Measurements from ENCODE around the gene DENND4B. TPM values are rescaled to one million over a fixed set of nuclear protein-coding genes. Genes with fewer than 3 reads are reported as not detected.
"Not testable (repeated sequence)": the region's sequence is repeated elsewhere in the genome, so short reads cannot be mapped to it uniquely, and the experiment has no call there.

DENND4B gene, protein sequence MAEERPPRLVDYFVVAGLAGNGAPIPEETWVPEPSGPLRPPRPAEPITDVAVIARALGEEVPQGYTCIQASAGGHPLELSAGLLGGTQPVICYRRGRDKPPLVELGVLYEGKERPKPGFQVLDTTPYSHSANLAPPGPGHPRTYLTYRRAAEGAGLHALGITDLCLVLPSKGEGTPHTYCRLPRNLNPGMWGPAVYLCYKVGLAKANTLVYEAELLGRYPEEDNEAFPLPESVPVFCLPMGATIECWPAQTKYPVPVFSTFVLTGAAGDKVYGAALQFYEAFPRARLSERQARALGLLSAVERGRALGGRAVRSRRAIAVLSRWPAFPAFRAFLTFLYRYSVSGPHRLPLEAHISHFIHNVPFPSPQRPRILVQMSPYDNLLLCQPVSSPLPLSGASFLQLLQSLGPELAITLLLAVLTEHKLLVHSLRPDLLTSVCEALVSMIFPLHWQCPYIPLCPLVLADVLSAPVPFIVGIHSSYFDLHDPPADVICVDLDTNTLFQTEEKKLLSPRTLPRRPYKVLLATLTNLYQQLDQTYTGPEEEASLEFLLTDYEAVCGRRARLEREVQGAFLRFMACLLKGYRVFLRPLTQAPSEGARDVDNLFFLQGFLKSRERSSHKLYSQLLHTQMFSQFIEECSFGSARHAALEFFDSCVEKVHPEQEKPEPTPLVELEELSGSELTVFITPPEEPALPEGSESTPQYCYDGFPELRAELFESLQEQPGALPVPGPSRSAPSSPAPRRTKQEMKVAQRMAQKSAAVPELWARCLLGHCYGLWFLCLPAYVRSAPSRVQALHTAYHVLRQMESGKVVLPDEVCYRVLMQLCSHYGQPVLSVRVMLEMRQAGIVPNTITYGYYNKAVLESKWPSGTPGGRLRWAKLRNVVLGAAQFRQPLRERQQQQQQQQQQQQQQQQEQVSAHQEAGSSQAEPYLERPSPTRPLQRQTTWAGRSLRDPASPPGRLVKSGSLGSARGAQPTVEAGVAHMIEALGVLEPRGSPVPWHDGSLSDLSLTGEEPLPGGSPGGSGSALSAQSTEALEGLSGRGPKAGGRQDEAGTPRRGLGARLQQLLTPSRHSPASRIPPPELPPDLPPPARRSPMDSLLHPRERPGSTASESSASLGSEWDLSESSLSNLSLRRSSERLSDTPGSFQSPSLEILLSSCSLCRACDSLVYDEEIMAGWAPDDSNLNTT (N-terminal part only)
- total RNA-seq = 51.7 TPM
- long read RNA-seq, partial matches to known transcripts = 23 of 29 reads
- long read RNA-seq, other reads (novel, unspliced or antisense) = 6 of 29 reads

DNA sequence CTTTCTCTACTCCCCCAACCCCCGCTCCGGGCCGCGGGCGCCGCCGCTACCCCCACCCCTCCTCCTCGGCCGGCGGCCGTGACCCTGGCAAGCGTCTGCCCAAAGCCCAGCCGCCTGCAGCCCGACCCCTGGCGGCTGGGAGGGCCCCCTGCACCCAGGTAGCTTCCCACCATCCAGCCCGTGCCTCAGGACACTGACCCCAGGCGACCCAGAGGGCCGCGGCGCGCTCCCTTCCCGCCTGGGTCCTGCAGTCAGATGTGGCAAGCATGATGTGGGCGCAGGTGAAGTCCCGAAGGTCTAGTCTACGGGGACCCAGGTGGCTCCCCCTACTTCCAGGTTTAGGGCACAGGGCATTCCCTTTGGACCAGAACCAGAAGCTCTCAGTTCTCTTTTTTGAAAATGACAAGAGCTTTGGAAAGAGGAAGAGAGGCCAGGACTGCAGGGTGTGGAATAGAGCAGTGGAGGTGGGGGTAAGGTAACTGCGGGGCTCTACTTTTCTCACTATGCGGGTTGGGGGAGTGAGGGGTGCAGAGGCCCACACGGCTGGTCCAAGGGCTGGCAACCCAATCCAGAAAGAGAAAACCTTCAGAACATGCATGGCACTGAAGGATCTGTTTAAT lies at the start of gene DENND4B:
DENND4B (minus strand) TSS at position 97 of the 620 bp plus-strand sequence. CDS start 2,344 bp downstream, outside the sequence.
- intact Hi-C loops (cut with micrococcal nuclease) = no loop called here
- ATAC-seq (peak; percentile 78), DNase-seq (peak; percentile 91)

DNA sequence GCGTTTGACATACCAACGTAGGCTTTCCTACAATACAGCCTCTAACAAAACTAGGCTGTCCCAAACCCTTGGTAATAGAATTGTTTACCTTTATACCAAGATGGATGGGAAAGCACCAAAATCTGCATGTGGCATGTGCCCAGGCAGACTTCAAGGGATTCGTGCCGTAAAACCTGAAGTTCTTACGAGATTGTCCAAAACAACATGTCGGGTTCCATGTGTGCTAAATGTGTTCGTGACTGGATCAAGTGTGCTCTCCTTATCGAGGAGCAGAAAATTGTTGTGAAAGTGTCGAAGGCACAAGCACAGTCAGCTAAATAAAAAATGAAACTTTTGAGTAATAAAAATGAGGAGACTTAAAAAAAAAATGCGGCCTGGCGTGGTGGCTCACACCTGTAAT lies 49.1 kb upstream of the DENND4B start:
- ATAC-seq (no peak), DNase-seq (no peak)
- intact Hi-C loops (cut with micrococcal nuclease) = loop anchor here (10.0 kb wide), 1 partner anchor 189 kb away; no protein-coding TSS in a partner anchor

DNA sequence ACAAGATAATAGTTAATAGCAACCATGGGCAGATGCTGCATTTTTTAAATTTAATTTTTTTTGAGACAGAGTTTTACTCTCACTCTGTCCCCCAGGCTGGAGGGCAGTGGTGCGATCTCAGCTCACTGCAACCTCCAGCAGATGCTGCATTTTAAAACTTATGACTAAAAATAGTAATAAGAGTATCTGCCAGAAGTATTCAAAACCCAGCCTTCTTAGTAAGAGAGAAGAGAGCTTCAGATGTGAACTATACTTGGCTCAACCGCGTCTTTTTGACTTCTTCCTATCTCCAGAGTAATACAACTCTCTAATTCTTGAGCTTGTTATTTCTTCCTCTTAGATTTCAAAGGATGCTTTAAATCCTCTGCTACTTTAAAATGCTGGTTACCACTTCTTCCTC lies 48.7 kb upstream of the DENND4B start:
- DNase-seq = no peak
- intact Hi-C loops (cut with micrococcal nuclease) = loop anchor here (10.0 kb wide), 1 partner anchor 190 kb away; no protein-coding TSS in a partner anchor
- ATAC-seq = no peak

DNA sequence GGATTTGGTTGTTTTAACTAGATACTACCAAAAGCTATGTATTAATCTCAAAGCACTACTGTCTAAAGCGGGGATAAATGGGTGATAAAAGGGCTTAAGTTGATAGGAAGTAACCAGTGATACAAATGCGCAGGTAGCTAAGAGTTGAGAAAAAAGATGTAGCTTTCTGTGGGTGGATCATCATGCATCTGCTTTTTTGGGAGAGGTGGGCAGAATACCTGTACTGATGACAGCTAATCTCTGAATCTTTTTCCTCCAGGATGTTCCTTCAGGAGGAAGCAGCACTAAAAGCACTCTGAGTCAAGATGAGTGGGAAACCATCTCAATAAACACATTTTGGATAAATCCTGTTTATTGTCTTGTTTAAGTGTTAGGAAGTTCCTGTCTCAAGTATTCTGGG lies 45.3 kb upstream of the DENND4B start:
- intact Hi-C loops (cut with micrococcal nuclease) = loop anchor here (10.0 kb wide), 1 partner anchor 193 kb away; no protein-coding TSS in a partner anchor
- DNase-seq (no peak), ATAC-seq (no peak)

DNA sequence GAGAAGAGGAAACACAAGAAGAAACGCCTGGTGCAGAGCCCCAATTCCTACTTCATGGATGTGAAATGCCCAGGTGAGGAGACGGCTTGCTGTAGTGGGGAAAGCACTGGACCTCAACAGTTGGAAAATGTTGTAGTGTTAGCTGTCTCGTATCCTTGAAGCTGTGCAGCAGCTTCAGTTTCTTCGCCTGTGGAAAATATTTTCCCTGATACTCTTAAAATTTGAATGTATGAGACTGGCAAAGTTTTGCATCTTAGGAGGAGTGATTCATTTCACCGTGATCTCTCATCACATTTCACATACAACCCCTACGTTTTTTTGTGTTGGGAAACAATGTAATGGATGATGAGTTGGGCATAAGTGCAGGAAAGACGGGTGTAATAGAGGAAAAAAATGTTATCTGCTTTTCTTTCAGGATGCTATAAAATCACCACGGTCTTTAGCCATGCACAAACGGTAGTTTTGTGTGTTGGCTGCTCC lies 44.7 kb upstream of the DENND4B start:
- ATAC-seq (no peak), DNase-seq (no peak)
- intact Hi-C loops (cut with micrococcal nuclease) = loop anchor here (10.0 kb wide), 1 partner anchor 194 kb away; no protein-coding TSS in a partner anchor

DNA sequence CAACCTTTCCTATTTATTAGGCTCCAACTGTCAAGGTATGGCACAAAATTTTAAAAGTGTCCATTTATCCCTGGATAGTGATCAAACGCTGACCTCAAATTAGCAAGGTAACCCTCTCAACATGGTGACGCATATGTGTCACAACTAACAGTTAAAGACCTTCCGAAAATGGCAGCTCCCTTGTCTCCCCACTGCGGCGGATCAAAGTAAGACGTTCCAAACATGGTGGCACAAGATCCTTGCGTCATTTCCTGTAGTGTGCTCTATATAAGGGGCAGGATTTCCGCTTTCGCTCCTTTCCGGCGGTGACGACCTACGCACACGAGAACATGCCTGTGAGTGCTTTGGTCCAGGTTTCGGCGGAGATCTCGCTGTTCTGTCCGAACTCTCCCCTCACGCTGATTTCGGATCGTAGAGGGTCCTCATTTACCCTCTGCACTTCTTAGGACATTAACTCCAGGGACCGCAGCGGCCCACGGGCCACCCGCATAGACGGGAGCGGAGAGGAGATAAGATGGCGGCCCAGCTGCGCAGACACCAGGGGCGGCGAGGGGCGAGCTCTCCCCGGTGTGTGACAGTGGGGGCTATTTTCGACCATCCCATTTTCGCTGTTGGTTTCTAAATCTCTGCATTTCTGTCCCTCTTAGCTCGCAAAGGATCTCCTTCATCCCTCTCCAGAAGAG lies 44.1 kb upstream of the DENND4B start, which contains the start of gene RPS27:
RPS27 (plus strand) TSS at position 295 of the 683 bp plus-strand sequence; CDS start at position 330, 35 bp downstream.
- DNase-seq (peak; percentile 84), ATAC-seq (peak; percentile 79)
- intact Hi-C loops (cut with micrococcal nuclease) = loop anchor here (10.0 kb wide), 1 partner anchor 194 kb away; no protein-coding TSS in a partner anchor

DNA sequence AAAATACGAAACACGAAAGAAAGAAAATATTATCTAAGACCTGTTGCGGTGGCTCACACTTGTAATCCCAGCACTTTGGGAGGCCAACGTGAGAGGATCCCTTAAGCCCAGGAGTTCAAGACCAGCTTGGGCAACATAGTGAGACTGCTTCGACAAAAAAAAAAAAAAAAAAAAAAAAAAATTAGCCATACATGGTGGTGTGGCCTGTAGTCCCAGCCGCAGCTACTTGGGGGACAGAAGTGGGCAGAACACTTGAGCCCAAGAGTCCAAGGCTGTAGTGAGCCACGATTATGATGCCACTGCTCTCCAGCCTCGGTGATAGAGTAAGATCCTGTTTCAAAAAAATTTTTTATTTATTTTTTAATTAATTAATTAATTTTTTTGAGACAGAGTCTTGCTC lies 41.1 kb upstream of the DENND4B start:
- intact Hi-C loops (cut with micrococcal nuclease) = no loop called here
- ATAC-seq = no peak
- no peak for DNase-seq

DNA sequence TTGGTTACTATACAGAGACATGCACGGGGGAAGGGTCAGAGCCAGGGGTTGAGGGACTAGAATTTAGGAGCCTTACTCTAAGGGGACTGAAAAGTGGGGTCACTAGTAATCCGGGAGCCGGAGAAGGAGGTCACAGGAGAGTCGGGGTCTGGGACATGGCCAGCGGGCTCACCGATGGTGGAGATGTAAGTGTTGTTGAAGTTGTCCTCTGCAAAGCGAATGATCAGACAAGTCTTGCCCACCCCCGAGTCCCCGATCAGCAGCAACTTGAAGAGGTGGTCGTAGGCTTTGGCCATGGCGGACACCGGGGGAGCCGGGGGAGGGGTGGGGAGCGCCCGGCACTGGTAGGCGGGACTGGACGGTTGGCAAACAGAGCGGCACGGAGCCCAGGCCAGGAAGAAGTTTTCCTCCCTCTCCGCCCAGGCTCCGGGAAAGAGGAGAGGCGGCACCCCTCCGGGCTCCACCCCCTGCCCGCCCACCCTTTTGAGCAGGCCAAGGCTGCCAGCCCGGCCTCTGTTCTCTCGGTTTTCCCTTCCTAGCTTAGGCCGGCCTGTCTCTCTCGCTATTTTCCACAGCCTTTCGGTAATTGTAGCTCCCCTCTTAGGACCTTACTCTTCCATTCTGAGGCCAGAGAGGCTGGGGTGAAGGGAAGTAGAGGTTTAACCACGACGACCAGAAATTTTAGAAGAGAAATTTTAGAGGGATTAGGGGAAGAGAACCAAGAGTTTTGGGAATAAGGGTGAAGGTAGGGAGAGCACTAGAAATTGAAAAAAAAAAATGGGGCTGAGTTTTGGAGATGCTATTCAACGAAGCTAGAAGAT lies 39.6 kb upstream of the DENND4B start, which contains the start of gene RAB13:
RAB13 (minus strand) TSS at position 399 of the 821 bp plus-strand sequence; CDS start at position 296, 103 bp downstream.
- DNase-seq (peak; percentile 90), ATAC-seq (peak; percentile 86)
- intact Hi-C loops (cut with micrococcal nuclease) = no loop called here

DNA sequence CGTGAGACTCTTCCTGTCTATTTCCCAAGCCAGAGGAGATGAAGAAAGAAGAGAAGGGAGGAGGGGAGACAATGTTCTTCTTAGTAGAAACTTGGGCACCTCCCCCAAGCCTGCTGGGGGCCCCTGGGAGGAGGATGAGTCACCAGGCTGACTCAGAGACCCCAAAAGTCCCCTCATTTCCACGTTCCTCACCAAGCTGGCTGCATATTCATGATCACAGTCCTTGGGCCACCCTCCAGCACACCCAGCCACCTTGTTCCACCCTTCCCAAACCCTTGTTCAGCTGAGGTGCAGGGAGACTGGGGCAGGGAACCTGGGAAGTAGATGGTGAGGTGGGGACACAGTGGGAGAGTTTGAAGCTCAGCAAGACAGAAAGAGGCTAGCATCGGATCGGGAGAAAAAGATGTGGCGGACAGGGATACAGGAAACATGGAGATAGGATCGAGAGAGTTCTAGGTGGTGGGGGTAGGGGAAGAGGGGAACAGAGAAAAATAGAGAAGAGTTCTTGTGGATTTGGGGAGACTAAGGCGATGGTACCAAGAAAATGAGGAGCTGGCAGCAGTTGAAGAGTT lies 38.9 kb upstream of the DENND4B start:
- peak; percentile 49 for DNase-seq
- peak; percentile 6 for ATAC-seq
- intact Hi-C loops (cut with micrococcal nuclease) = no loop called here

DNA sequence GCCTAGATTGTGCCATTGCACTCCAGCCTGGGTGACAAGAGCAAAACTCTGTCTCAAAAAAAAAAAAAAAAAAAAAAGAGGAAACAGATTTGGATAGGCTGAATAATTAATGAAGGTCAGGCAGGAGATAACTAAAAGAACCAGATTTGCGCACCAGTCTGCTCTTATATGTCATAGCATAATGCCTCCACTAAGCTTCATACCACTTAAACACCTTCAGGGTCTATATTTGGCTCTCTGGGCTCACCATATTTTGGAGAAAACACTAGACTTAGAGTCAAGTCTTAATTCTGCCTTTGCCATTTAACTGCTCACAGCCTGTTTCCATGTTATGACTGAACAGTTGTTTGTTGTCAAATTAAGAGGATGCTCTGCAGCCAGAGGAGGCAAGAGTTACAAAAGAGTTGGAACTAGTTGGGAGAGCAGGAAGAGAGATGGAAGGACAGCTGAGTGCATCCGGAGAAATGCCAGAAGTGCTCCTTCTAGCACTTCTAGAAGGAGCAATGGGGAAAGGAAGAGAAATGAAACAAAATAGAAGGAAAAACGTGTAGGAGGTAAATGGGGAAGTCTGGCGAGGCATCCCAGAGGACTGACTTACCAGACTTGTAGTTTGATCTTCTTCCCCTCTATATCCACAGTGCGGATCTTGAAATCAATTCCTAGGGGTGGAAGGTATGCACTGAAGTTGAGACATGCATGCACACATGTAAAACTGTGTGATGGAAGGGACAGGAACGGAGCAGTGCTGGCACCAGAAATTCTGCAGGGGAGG lies 37.8 kb upstream of the DENND4B start:
- DNase-seq (no peak), ATAC-seq (no peak)
- intact Hi-C loops (cut with micrococcal nuclease) = no loop called here

DNA sequence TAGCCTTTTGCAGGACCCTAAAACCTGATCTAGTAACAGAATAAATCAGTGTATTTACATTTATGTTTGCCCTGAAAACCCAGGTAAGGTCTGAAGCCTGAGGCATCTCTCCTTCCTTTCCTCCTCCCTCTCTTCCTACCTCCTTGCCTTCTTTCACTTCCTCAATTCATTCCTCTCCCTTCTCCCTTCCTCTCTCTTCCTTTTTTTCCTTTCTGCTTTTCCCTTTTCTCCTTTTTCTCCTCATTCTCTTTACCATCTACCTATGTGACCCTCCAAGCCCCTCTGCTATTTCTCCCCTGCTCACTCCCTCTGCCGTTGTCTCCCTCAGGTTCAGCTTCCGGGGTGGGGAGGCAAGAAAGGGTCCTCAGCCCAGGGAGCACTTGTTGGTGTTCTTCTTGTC lies 35.2 kb upstream of the DENND4B start:
- ATAC-seq; DNase-seq; intact Hi-C loops (cut with micrococcal nuclease): not testable (repeated sequence)

DNA sequence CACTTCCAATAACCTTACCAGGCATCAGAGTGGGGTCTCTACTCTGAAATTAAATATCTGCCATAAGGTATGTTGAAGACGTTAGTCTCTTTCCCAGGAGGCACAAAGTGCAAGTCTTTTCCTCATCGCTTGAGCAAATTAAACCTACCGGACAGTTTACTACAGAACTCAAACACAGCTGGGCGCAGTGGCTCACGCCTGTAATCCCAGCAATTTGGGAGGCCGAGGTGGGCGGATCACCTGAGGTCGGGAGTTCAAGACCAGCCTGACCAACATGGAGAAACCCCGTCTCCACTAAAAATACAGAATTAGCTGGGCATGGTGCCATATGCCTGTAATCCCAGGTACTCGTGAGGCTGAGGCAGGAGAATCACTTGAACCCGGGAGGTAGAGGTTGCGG lies 32.6 kb upstream of the DENND4B start:
- ATAC-seq, DNase-seq: not testable (repeated sequence)
- intact Hi-C loops (cut with micrococcal nuclease) = loop anchor here (10.0 kb wide), 1 partner anchor 184 kb away; no protein-coding TSS in a partner anchor

DNA sequence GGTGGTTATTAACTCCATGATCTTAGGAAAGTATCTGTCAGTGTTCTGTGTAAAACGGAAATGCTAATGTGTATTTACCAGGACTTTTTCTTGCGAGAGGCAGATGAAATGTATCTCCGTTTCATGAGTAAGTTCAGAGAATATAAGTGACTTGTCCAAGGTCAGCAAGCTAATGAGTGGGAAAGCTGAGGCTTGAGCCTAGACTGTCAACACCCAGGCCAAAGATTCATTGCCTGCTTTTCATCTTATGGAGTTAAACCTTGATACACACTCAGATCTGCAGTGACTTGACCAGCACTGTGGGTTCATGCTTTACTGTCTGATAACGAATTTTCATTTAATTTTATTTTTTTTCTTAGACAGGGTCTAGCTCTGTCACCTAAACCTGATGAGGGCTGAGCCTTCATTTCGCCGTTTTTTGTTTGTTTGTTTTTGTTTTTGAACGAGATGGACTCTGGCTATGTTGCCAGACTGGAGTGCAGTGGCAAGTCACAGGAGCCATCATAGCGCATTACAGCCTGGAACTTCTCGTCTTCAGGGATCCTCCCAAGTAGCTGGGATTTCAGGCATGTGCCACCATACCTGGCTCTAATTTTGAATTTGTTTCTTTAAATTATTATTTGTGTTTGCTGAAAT lies 31.9 kb upstream of the DENND4B start:
- intact Hi-C loops (cut with micrococcal nuclease) = loop anchor here (10.0 kb wide), 1 partner anchor 184 kb away; no protein-coding TSS in a partner anchor
- DNase-seq (no peak), ATAC-seq (no peak)

DNA sequence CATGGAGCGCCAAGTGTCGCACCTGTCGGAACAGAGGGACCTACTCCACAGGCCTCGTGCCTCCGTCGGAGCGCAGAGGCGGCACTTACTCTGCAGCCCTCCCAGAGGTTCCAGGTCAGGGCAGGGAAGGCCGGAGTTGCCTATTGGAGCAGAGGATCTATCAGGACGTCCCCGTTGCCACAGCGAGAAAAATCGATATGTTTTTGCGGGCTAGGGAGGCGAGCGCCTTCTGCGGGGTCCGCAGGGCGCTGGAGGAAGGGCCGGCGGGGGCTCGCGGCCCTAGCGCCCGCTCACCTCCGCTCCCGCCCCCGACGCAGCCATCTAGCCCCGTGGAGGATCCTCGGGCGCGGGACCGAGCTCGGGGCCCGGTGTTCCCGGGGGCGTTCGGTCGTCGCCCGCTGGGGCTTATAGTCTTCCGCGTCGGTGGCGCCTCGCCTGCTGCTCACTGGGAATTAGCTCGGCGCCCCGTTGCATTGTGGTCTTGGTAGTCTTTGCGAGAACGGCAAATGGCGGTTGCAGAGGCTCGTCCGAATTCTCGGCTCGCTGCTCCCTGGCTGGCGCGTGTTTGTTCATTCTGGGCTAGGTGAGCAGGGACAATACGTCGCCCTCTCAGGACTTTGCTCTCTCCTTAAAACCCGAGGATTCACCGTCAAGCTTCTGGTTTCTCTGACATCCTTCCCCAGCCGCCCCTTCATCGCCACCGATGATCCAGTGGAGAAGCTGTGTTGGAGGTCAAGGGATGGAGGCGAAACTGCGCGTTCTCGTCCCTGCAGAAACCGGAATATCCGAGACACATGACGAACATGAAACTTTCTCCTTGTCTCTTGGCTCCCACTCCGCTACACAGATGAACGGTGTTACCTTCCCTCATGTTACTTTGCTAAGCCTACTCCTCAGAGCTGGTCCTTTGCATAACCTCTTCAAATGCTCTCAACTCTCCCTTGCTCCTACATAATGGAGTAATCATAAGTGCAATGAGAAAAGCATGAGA lies 31.0 kb upstream of the DENND4B start, which contains the start of gene JTB:
JTB (minus strand) TSS at position 425 of the 991 bp plus-strand sequence; CDS start at position 3, 422 bp downstream.
- ATAC-seq (peak; percentile 96), DNase-seq (peak; percentile 92)
- intact Hi-C loops (cut with micrococcal nuclease) = loop anchor here (10.0 kb wide), 1 partner anchor 183 kb away; no protein-coding TSS in a partner anchor
